GM20000 (cell line): ENCODE measurements around the gene SLC35A3.

ENCODE experiments used
- DNase-seq: peaks from one replicate; pipeline ENCODE4 v3.0.0; 2012; ENCODE audit warnings: low spot score
- CTCF ChIP-seq: IDR thresholded peaks from 2 replicates; pipeline ENCODE4 v1.5.1; 2012; ENCODE audit warnings: mild to moderate bottlenecking, control low read depth; ENCODE audit errors: extremely low read depth, missing control alignments

SLC35A3 gene

GRCh38 chr1:99969729-99970621, at the start of gene SLC35A3:
TSS of gene SLC35A3 (plus strand) at chr1:99969996. CDS start at chr1:99993555, 23,559 bp downstream.
- DNase-seq: peak; percentile 91
- TF ChIP-seq CTCF: no peak

- no peak for TF ChIP-seq CTCF
- DNase-seq: no peak
These were observed 35.0 kb upstream of the SLC35A3 start for GRCh38 chr1:99934801-99935200.

GRCh38 chr1:99935534-99935933, 34.3 kb upstream of the SLC35A3 start:
- no peak for DNase-seq
- TF ChIP-seq CTCF: no peak

GRCh38 chr1:99936071-99936470, 33.7 kb upstream of the SLC35A3 start:
- DNase-seq: no peak
- no peak for TF ChIP-seq CTCF

- TF ChIP-seq CTCF: no peak
- no peak for DNase-seq
These were observed 27.1 kb upstream of the SLC35A3 start for GRCh38 chr1:99942723-99943122.

GRCh38 chr1:99943223-99943794, 26.5 kb upstream of the SLC35A3 start:
- TF ChIP-seq CTCF: no peak
- DNase-seq: no peak

- no peak for DNase-seq
- TF ChIP-seq CTCF: no peak
These were observed 25.6 kb upstream of the SLC35A3 start for GRCh38 chr1:99944192-99944591.
